PC-3 (cell line): ENCODE data around the gene ARHGDIB. TPM values are rescaled to one million over a fixed set of nuclear protein-coding genes. Genes with fewer than 3 reads are reported as not detected.

Experiments used
- ATAC-seq: fragments of 200-7000 bp; cut with Tn5 transposase; 2 replicates; pipeline ENCODE4 v1.9.1; 2020; ENCODE audit warnings: mild to moderate bottlenecking, moderate library complexity
- BruUV-seq: library from RNA; stranded (reverse); fragments of 400-500 nt; replicated peaks from 2 replicates; lab custom pipeline; 2021; lab: Mats Ljungman, UMichigan
- CTCF ChIA-PET: fragments of 300-600 bp; sonication (Branson Sonifier 250); formaldehyde crosslinking; loops from one replicate; lab custom pipeline; 2022; ENCODE audit warnings: antibody characterized with exemption; lab: Charles Lee
- POLR2A ChIA-PET: fragments of 300-600 bp; sonication (Branson Sonifier 250); formaldehyde crosslinking; loops from one replicate; lab custom pipeline; 2022; ENCODE audit warnings: antibody characterized with exemption; ENCODE audit not compliant: unreplicated experiment; lab: Charles Lee
- DNase-seq: peaks from one replicate; pipeline ENCODE4 v3.0.0-alpha.2; 2015
- H2AFZ ChIP-seq: fragments of 300-600 bp; sonication (generic); 2 replicates; pipeline ENCODE4 v1.6.0; 2016; ENCODE audit warnings: antibody characterized with exemption, low read length
- H3F3A ChIP-seq: fragments of 300-600 bp; sonication (generic); one replicate; pipeline ENCODE4 v1.6.0; 2017; ENCODE audit warnings: antibody characterized with exemption, low read length, control low read depth, mild to moderate bottlenecking; ENCODE audit not compliant: unreplicated experiment
- H3K27ac ChIP-seq: fragments of 300-600 bp; sonication (generic); 2 replicates; pipeline ENCODE4 v1.5.1; 2016; ENCODE audit warnings: mild to moderate bottlenecking, low read length
- H3K27me3 ChIP-seq: fragments of 300-600 bp; sonication (generic); 2 replicates; pipeline ENCODE4 v1.6.1; 2016; ENCODE audit warnings: low read length, mixed read lengths
- H3K36me3 ChIP-seq: fragments of 300-600 bp; sonication (generic); 2 replicates; pipeline ENCODE4 v1.6.1; 2016; ENCODE audit warnings: low read depth, mixed run types, low read length, mixed read lengths
- H3K4me1 ChIP-seq: fragments of 300-600 bp; sonication (generic); 2 replicates; pipeline ENCODE4 v1.5.1; 2016; ENCODE audit warnings: low read length; ENCODE audit not compliant: insufficient read depth
- H3K4me2 ChIP-seq: fragments of 300-600 bp; sonication (generic); 2 replicates; pipeline ENCODE4 v1.6.0; 2016; ENCODE audit warnings: low read length
- H3K4me3 ChIP-seq: fragments of 300-600 bp; sonication (generic); 2 replicates; pipeline ENCODE4 v1.5.1; 2016; ENCODE audit warnings: mild to moderate bottlenecking, low read length, mixed read lengths
- H3K79me2 ChIP-seq: fragments of 300-600 bp; sonication (generic); 2 replicates; pipeline ENCODE4 v1.6.1; 2017; ENCODE audit warnings: low read length, mixed read lengths
- H3K9ac ChIP-seq: fragments of 300-600 bp; sonication (generic); 2 replicates; pipeline ENCODE4 v1.6.0; 2016; ENCODE audit warnings: mild to moderate bottlenecking, low read length
- H3K9me2 ChIP-seq: fragments of 300-600 bp; sonication (generic); replicated peaks from 2 replicates; pipeline ENCODE4 v1.6.1; 2016; ENCODE audit warnings: mixed run types, low read length, mixed read lengths
- H3K9me3 ChIP-seq: fragments of 300-600 bp; sonication (generic); 2 replicates; pipeline ENCODE4 v1.6.1; 2016; ENCODE audit warnings: low read length, mixed read lengths
- H4K20me1 ChIP-seq: fragments of 300-600 bp; sonication (generic); 2 replicates; pipeline ENCODE4 v1.6.1; 2016; ENCODE audit warnings: low read length, mixed read lengths
- CTCF ChIP-seq: fragments of 300-600 bp; sonication (generic); conservative IDR thresholded peaks from 2 replicates; pipeline ENCODE4 v1.5.1; 2017; ENCODE audit warnings: antibody characterized with exemption, low read depth, mild to moderate bottlenecking, low read length
- EZH2 ChIP-seq: fragments of 300-600 bp; sonication (generic); IDR thresholded peaks from one replicate; pipeline ENCODE4 v1.6.1; 2017; ENCODE audit warnings: antibody characterized with exemption, mild to moderate bottlenecking, low read length; ENCODE audit not compliant: unreplicated experiment
- EZH2phosphoT487 ChIP-seq: fragments of 300-600 bp; sonication (generic); IDR thresholded peaks from 2 replicates; pipeline ENCODE4 v1.6.1; 2018; ENCODE audit warnings: mild to moderate bottlenecking, antibody characterized with exemption, low read length, borderline replicate concordance
- intact Hi-C: fragments of 100-400 bp; cut with micrococcal nuclease; formaldehyde crosslinking; loops from 2 replicates; pipeline ENCODE4 v1.9.0; 2023
- total RNA-seq: library from RNA; depleted of rRNA; stranded (reverse); fragments of >200 nt; gene quantifications from 2 replicates; pipeline ENCODE4 v1.2.3, GENCODE V29; 2014

ARHGDIB gene
- total RNA-seq, 1 experiment from 2014 or later = 10.4 TPM

- CTCF ChIA-PET = no interaction called here
- Histone ChIP-seq H3K27ac (peak overlapping the region; percentile 36), H3K4me1 (peaks cover 27% of the 10 kb centered on the region), H3K27me3 (no peaks in the 10 kb centered on the region), H2AFZ (0 out of 2 replicates have a peak overlapping the region, but pooled peaks have one; percentile 16), H4K20me1 (no peaks in the 10 kb centered on the region), H3K79me2 (no peaks in the 10 kb centered on the region), H3K36me3 (no peaks in the 10 kb centered on the region), H3K9me2 (no peaks in the 10 kb centered on the region), H3K4me3 (no peak overlapping the region), H3K4me2 (no peak overlapping the region), H3K9ac (no peak overlapping the region), H3K9me3 (no peaks in the 10 kb centered on the region), H3F3A (no peaks in the 10 kb centered on the region)
- intact Hi-C loops = no loop called here
- POLR2A ChIA-PET = no interaction called here
- ATAC-seq (peak; percentile 53), DNase-seq (peak; percentile 65)
- no TSS peak for BruUV-seq
- TF ChIP-seq EZH2phosphoT487 (no peak), EZH2 (no peak), CTCF (no peak)
Measured at GRCh38 chr12:14913381-14913781, 48.0 kb downstream of the ARHGDIB start.

- Histone ChIP-seq H3K4me2 (no peak overlapping the region), H3K27ac (peak overlapping the region; percentile 75; the same call in 1 of the 2 replicates), H3K27me3 (no peaks in the 10 kb centered on the region), H3K9ac (no peak overlapping the region), H2AFZ (no peak overlapping the region), H3F3A (no peaks in the 10 kb centered on the region), H3K9me2 (no peaks in the 10 kb centered on the region), H3K36me3 (no peaks in the 10 kb centered on the region), H4K20me1 (no peaks in the 10 kb centered on the region), H3K4me1 (peaks cover 27% of the 10 kb centered on the region), H3K9me3 (no peaks in the 10 kb centered on the region), H3K4me3 (no peak overlapping the region), H3K79me2 (no peaks in the 10 kb centered on the region)
- no peak for DNase-seq
- POLR2A ChIA-PET = no interaction called here
- no TSS peak for BruUV-seq
- intact Hi-C loops = no loop called here
- CTCF ChIA-PET = no interaction called here
- no peak for TF ChIP-seq CTCF
- TF ChIP-seq EZH2 = no peak
- no peak for TF ChIP-seq EZH2phosphoT487
- ATAC-seq = no peak
Measured at GRCh38 chr12:14911131-14911530, 50.3 kb downstream of the ARHGDIB start.

GRCh38 chr12:14910090-14910915 lies 51.1 kb downstream of the ARHGDIB start:
- Histone ChIP-seq H2AFZ (peak overlapping the region; percentile 52; the same call in 1 of the 2 replicates), H4K20me1 (no peaks in the 10 kb centered on the region), H3K9me2 (no peaks in the 10 kb centered on the region), H3K79me2 (no peaks in the 10 kb centered on the region), H3K36me3 (no peaks in the 10 kb centered on the region), H3K4me1 (peaks cover 27% of the 10 kb centered on the region), H3K4me2 (peak overlapping the region; percentile 54), H3K27ac (peak overlapping the region; percentile 75), H3K4me3 (peak overlapping the region; percentile 26; the same call in 1 of the 2 replicates), H3K9me3 (no peaks in the 10 kb centered on the region), H3F3A (no peaks in the 10 kb centered on the region), H3K9ac (no peak overlapping the region), H3K27me3 (no peaks in the 10 kb centered on the region)
- intact Hi-C loops = no loop called here
- TF ChIP-seq CTCF = no peak
- TF ChIP-seq EZH2 = no peak
- no peak for TF ChIP-seq EZH2phosphoT487
- ATAC-seq = peak; percentile 83
- DNase-seq = peak; percentile 67
- POLR2A ChIA-PET = no interaction called here
- no TSS peak for BruUV-seq
- CTCF ChIA-PET = no interaction called here
